HG02885 (cell line): ENCODE data around the gene FMN1.

Experiments
- ATAC-seq: cut with Tn5 transposase; IDR thresholded peaks from one replicate; pipeline ENCODE4 v1.9.1; 2021; ENCODE audit warnings: mild to moderate bottlenecking; ENCODE audit not compliant: unreplicated experiment, poor library complexity

FMN1 gene

GRCh38 chr15:33066584-33066983 lies 127.9 kb downstream of the FMN1 start:
- ATAC-seq = no peak

- ATAC-seq = no peak
Observed at GRCh38 chr15:33064878-33065277, 129.6 kb downstream of the FMN1 start.

- ATAC-seq = no peak
Observed at GRCh38 chr15:33059184-33059583, 135.3 kb downstream of the FMN1 start.

GRCh38 chr15:33057845-33058244 lies 136.7 kb downstream of the FMN1 start:
- no peak for ATAC-seq

GRCh38 chr15:33055962-33056361 lies 138.6 kb downstream of the FMN1 start:
- no peak for ATAC-seq

- ATAC-seq = no peak
Observed at GRCh38 chr15:33051528-33051927, 143.0 kb downstream of the FMN1 start.

GRCh38 chr15:33048255-33048654 lies 146.3 kb downstream of the FMN1 start:
- ATAC-seq = no peak

GRCh38 chr15:33047077-33047476 lies 147.4 kb downstream of the FMN1 start:
- no peak for ATAC-seq

GRCh38 chr15:33046329-33046728 lies 148.2 kb downstream of the FMN1 start:
- no peak for ATAC-seq

GRCh38 chr15:33045066-33045810 lies 149.3 kb downstream of the FMN1 start:
- no peak for ATAC-seq

- ATAC-seq = no peak
Observed at GRCh38 chr15:33044598-33044997, 149.9 kb downstream of the FMN1 start.

- ATAC-seq = no peak
Observed at GRCh38 chr15:33043636-33044035, 150.9 kb downstream of the FMN1 start.

- no peak for ATAC-seq
Observed at GRCh38 chr15:33040496-33040895, 154.0 kb downstream of the FMN1 start.

GRCh38 chr15:33034588-33034987 lies 159.9 kb downstream of the FMN1 start:
- no peak for ATAC-seq

GRCh38 chr15:33032053-33032452 lies 162.5 kb downstream of the FMN1 start:
- ATAC-seq = no peak

- ATAC-seq = no peak
Observed at GRCh38 chr15:33031324-33031821, 163.1 kb downstream of the FMN1 start.

GRCh38 chr15:33030315-33030714 lies 164.2 kb downstream of the FMN1 start:
- ATAC-seq = no peak

- ATAC-seq = no peak
Observed at GRCh38 chr15:33029109-33029652, 165.3 kb downstream of the FMN1 start.

GRCh38 chr15:33028495-33028894 lies 166.0 kb downstream of the FMN1 start:
- ATAC-seq = no peak

- no peak for ATAC-seq
Observed at GRCh38 chr15:33027306-33028035, 167.0 kb downstream of the FMN1 start.

GRCh38 chr15:33026614-33027013 lies 167.9 kb downstream of the FMN1 start:
- ATAC-seq = no peak
